Superior temporal gyrus (tissue), 1 donor: Measurements from ENCODE around the gene PRKCSH.
"Not testable (repeated sequence)": the region's sequence is repeated elsewhere in the genome, so short reads cannot be mapped to it uniquely, and the experiment has no call there.

Source experiments
- DNase-seq: peaks from one replicate; pipeline ENCODE4 v3.0.0-alpha.2; 2016; ENCODE audit errors: extremely low spot score

The PRKCSH gene

GRCh38 chr19:11420429-11421370 is 14.7 kb upstream of the PRKCSH start:
- no peak for DNase-seq

- no peak for DNase-seq
Observed at GRCh38 chr19:11421371-11422098, 13.9 kb upstream of the PRKCSH start.

GRCh38 chr19:11422163-11423065 is 13.0 kb upstream of the PRKCSH start:
- DNase-seq = no peak

GRCh38 chr19:11423164-11423790 is 12.2 kb upstream of the PRKCSH start:
- DNase-seq = no peak

GRCh38 chr19:11423791-11424181 is 11.6 kb upstream of the PRKCSH start:
- DNase-seq = no peak

GRCh38 chr19:11425719-11426457 is 9.5 kb upstream of the PRKCSH start:
- no peak for DNase-seq

GRCh38 chr19:11426656-11427055 is 8.8 kb upstream of the PRKCSH start:
- no peak for DNase-seq

- not testable (repeated sequence) for DNase-seq
Observed at GRCh38 chr19:11433526-11433925, 1.9 kb upstream of the PRKCSH start.

- peak; percentile 16 for DNase-seq
Observed at GRCh38 chr19:11434703-11435056, 755 bp upstream of the PRKCSH start.

GRCh38 chr19:11435833-11436313 is 438 bp downstream of the PRKCSH start:
- no peak for DNase-seq

GRCh38 chr19:11437955-11438354 is 2.5 kb downstream of the PRKCSH start:
- no peak for DNase-seq

GRCh38 chr19:11444059-11444458 is 8.6 kb downstream of the PRKCSH start:
- no peak for DNase-seq

GRCh38 chr19:11445141-11445540 is 9.7 kb downstream of the PRKCSH start:
- DNase-seq = no peak

GRCh38 chr19:11446271-11446651 is 10.8 kb downstream of the PRKCSH start:
- no peak for DNase-seq

- peak; percentile 92 for DNase-seq
Observed at GRCh38 chr19:11446652-11447301, 11.3 kb downstream of the PRKCSH start.

GRCh38 chr19:11447347-11448262 is 12.2 kb downstream of the PRKCSH start:
- DNase-seq = peak; percentile 8

GRCh38 chr19:11448410-11448809 is 13.0 kb downstream of the PRKCSH start:
- no peak for DNase-seq

GRCh38 chr19:11448923-11449554 is 13.6 kb downstream of the PRKCSH start:
- no peak for DNase-seq
